Kidney glomerular epithelial cell (primary cell): ENCODE measurements around the gene NAA60.
A peak's percentile ranks its signal among the peaks of the same experiment; 100 is the strongest.

Experiments used
- DNase-seq: peaks from one replicate; lab custom pipeline; 2025; lab: John Stamatoyannopoulos, UW

Gene NAA60

DNA sequence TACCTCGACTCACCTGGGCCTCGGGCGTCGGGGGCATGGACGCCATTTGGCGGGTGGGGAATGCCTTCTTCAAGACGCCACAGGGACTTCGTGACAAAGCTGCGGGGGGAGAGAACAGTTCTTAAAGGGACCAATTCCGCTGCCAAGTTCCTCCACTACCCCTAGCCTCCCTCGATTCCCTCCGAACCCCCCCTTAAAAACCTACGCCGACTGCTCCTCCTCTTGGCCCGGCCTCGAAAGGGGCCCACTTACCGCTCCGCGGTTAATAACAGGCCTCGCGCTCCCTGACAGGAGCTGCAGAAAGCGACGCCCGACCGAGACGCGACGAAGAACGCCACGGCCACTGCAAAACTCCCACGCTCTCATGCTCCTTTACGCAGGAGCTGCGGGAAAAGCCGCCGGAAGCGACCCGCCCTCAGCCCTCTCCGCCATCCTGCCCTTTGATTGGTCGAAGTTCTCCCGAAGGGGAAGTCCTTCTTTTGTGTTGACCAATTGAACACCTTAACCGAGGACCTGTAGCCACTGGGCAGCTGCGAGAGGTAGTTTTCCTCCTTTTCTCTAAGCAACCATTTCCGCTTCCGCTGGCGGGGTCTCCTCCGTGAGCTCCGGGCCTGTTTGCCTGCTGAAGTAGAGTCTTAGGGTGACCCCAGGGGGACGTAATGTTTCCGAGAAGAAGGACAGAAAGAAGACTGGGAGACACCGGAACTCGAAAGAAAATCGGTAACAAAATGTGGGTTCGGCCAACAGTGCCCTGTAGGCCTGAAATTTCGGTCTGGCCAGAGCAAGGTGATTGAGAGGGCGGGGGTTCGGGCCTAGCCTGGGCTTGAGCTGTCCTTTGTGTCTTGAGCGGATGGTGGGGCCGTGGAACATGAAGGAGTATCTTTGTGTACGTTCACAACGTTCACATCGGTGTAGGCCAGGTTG is at the start of gene NAA60, which contains the start of gene ZNF597:
NAA60 (plus strand) TSS at position 573 of the 924 bp plus-strand sequence. CDS start 32,548 bp downstream, outside the sequence.
ZNF597 (minus strand) TSS at position 397 of the 924 bp plus-strand sequence; CDS start at position 46, 351 bp downstream.
- peak; percentile 72 for DNase-seq

DNA sequence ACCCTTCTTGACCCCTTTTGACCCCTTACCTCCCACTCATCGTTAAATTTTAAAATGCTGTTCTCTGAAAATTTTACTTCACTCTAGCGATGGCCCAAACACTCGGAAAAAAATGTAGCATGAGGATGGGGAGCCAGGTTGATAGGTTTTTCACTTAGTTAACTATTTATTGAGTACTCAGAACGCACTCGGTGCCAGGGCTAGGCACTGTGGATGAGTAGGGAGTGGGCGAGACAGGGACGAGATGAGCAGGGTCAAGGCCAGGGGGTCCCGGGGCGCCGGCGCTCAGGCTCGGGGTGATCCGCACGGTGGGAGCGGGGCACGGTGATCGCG is 43.1 kb upstream of the NAA60 start:
- DNase-seq, result peak; percentile 5

DNA sequence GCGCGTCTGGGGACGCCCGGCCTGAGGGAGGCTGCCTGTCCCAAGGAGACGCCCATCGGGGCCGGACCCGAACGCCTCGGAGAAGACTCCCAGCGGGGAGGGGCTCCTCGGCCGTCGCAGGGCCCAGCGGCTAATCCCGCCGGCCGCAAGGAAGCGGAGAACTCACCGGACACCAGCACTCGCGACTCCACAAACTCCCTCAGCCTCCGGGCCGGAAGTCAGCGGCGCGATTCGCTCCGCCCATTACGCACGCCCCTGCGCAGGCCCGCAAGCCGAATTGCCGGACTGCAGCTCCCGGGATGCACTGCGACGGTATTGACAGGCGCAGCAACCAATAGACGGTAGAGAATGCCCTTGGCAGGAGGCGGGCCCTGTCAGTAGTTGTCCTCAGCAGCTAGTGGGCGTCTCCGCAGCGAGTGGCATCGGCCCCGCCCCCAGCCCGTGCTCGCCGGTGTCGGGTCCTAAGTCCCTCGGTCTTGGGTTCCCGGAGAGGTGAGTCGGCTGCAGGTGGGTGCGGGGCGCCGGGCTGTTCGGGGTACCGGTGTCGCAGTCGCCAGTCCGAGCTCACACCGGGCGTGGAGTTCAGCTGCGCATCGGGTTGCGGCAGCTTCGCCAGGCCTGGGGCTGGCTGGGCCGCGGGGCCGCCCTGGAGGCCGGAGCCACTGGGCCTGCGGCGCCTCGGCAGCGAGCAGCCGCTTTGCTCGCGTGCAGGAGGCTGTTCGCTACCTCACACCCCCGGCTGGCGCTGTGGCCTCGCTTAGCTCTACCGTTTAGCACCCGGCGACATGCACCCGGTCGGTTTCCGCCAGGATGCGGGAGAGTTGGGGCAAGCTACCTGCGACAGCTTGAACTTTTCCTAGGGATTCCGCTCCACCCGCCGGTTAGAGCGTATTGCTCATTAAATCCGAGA is 42.4 kb upstream of the NAA60 start, which contains the start of the genes ZNF174 and ZSCAN32:
ZNF174 (plus strand) TSS at position 437 of the 910 bp plus-strand sequence. CDS start 790 bp downstream, outside the sequence.
ZSCAN32 (minus strand) TSS at position 226 of the 910 bp plus-strand sequence. CDS start 3,447 bp downstream, outside the sequence.
- DNase-seq, result peak; percentile 98

DNA sequence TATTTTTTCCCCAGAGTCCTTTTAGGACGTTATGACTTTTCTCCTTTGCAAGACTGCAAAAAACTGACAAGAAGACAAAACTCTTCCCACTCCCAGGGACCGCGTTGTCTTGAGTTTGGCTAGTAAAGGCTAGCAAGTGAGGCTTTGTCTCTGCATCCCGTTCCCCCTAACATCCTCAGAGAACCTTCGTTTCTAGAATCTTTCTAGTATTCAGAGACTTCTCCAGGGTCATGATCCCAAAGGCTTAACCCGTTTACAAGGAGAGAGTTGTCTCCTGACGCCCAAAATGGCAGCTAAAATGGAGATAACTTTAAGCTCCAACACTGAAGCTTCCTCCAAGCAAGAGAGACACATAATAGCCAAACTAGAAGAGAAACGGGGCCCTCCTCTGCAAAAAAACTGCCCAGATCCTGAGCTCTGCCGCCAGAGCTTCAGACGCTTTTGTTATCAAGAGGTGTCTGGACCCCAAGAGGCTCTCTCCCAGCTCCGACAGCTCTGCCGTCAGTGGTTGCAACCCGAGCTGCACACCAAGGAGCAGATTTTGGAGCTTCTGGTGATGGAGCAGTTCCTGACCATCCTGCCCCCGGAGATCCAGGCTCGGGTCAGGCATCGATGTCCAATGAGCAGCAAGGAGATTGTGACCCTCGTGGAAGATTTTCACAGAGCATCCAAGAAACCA is 41.6 kb upstream of the NAA60 start:
- peak; percentile 15 for DNase-seq

DNA sequence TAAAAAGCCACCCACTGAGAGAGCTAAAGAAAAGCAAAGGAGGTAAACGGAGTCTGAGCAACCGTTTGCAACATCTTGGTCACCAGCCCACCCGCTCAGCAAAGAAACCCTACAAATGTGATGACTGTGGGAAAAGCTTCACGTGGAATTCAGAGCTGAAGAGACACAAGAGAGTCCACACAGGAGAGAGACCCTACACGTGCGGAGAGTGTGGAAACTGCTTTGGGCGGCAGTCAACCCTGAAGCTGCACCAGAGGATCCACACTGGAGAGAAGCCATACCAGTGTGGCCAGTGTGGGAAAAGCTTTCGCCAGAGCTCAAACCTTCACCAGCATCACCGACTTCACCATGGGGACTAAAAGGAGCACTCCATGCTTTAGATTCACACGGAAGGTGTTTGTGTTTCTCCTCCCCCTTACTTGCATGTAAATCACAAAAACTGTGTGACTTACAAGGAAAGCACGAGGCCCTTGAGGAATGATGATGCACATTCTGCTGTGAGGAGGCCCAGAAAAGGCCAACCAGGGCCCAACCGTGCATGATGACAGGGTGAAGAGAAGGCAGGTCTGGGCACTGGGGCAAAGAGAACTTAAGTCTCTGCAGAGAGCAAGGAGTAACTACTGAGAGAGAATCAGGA is 34.8 kb upstream of the NAA60 start:
- no peak for DNase-seq

DNA sequence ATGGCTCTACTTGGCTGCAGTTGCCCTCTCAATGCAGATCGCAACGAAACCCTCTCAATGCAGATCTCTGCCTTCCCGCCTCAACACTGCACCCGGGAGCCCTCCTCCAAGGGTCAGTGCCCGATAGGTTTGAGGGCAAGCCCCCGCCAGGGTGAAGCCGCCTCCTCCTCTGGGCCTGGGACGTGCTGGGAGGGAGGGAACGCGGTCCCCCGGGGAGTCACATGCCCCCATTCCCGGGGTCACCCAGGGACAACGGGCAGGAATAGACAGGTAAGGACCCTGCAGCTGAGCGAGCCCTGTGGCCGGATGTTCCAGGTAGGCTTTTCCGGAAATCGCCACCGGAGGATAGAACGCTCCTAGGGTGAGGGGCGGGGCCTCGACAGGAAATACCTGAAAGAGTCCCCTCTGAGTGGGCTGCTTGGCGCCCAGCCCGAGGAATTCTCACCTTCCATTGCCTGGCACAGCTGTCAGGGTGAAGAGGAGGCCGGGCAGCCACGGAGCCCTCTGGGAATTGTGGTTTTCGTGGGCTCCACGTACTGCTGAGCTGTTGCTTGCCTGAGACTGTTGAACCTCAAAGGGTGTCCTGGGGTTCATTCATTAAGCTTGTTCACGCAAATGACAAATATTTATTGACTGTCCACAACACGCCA is 29.6 kb upstream of the NAA60 start:
- no peak for DNase-seq

DNA sequence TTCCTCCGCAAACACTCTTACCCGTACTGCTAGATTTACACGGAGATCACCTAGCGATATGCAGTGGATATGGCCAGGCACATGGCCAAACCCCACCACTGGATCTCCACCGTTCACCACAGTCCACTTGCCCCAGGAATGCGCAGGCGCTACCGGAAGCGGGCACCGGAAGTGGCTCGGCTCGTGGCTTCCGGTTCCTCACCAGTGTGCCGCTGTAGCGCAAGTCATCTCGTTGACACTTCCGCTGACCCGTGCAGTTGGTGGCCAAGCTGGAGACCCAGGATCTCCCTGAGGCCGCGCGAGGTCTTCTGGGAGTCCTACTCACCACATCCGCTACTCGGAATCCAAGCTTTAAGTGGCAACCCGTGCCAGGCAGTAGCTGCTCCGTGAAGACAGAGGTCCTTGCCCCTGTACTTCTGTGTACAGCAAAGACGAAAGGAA is 11.7 kb upstream of the NAA60 start:
- no peak for DNase-seq

DNA sequence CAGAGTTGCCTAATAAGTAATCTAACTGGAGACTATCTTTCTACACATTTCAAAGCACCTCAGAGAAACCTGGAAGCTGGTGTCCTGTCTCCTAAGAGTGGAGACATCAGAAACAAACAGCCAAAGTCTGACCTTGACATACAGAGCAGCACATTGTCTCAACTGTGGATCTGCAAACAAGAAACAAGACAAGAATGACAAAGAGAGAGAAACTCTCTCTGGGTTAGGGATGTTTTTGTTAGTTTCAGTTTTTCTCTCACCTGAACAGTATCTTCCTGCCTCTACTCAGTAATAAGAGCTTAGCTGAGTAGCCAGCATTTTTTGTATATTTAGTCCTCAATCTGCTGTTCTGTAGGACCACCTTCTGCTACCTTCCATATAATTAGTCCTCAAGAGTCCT is 9.1 kb upstream of the NAA60 start:
- no peak for DNase-seq

DNA sequence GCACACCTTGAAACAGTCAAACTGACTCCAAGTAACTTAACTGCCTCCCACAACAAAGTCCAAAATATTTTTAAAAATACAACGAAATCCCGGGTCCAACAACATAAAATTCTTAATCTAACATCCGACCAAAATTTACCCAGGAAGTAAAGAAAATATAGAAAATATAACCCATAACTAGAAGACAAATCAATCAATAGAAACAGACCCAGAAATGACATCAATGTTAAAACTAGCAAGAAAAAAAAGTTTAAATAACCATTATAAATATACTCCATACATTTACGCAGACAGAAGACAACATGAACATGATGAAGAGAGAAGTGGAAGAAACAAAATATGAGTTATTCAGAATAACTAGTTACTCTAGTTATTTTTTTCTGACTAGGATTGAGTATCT is 3.8 kb upstream of the NAA60 start:
- DNase-seq, result no peak

DNA sequence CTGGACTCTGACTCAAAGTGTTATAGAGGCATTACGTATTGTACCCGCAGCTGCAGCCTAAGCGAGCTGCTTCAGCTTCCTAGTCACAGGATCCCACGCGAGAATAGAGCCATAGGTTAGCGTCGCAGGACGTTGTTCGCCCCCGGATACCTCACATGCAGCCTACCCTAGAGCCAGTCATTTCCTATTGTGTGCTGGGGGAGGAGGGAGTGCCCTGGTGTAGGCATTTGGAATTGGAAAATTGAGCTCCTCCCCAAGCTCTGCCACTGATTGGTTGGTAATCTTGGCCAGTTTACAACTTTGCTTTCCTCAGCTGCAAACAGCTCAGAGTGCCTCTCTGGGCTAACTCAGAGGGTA is 530 bp downstream of the NAA60 start:
- DNase-seq, result peak; percentile 47

DNA sequence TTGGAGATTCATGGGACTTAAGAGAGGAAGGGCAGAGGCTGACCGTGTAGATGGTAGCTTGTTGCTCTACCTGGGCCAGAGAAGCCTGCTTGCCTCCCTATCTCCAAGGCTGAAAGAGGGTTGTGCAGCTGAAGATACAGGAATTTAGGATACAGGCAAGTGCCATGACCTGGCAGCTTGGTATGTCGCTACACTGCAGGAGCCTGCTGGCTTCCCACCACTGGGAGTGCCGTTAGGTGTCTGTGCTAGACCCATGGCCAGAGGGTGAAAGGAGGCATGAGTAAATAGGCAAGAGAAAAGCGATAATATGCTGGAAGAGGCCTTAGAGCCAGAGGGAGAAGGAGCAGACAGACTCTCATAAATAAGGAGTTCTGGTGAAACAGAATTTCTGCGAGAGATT is 10.6 kb downstream of the NAA60 start:
- no peak for DNase-seq

DNA sequence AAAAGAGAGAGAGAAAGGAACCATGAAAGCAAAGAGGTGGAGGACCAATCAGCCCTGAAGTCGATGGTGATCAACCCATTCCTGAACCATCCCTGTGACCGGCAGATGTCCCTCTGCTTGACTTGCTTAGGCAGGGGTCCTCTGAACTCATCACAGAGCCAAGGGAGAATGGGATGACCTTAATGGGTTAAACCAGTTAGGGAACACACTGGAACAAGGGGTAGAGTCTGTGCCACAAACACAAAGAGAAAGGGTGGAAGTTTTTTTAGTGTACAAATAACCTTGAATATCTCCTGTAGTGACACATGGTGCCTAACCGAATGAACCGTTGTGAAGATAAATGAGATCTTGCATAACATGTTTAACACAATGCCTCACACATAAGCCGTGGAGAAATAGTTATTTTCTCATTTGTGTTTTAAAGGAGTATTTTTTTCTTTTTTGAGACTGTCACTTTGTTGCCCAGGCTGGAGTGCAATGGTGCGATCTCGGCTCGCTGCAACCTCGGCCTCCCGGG is 11.2 kb downstream of the NAA60 start:
- no peak for DNase-seq

DNA sequence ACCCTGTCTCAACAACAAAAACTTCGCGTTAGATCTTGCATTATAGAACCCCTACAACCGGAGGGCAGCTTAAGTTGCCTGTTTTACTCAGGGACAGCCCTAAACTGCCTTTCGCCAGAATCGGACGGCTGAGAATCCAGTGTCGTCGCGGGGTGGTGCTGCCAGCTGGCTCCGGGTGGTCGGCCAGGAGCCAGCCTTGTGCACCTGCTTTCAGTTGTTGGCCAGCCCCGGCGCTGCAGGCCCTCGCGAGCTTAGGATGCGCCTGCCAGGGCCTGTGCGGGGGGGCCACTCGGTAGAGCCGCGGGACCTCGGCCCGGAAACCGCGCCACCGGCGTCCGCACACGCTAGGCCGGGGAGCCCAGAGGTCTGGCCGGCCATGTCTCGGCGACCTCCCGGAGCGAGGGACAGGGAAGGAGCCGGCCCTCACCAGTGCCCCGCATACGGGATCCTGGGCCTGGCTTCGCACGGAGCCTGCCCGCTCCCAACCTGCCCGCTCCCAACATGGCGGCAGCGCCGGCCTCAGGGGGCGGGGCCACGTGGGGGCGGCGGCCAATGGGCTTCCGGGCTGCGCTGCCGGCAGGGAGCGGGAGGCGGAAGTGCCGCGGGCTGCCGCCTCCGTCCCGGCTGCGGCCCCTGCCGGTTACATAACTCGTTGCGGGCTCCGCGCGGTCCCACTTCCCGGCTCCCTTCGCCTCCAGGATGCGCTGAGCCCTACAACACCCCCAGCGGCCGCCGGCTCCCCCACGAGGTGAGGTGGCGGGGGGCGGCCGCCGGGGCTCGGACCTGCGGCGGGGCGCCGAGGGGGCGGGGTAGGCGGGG is 14.2 kb downstream of the NAA60 start:
- peak; percentile 64 for DNase-seq

DNA sequence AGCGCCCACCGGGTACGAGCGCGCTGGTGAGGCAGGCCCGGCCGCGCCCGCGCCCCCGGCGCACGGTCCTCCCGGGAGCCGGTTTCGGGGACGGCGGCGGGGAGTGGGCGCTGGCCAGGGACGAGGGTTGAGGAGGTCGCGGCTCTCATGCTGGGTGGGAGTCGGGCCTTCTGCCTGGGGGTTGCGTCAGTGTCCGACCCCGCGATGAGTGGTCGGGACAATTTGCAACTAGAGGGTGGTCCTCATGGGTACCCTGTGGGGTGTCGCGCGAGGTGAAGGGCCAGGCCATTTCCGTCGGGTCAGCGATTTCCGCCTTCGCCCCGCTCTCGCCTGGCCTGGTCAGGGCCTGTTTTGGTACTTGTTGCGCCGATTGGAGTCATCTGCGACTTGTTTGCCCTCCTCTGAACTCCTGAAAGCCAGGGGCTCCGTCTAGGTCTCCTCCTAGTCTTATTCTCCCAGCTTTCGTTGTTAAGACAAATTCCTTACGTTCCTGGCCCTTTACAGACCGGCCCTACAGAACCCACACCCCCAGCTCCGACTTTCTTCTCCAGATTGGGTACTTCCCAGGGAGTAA is 14.9 kb downstream of the NAA60 start:
- peak; percentile 18 for DNase-seq

DNA sequence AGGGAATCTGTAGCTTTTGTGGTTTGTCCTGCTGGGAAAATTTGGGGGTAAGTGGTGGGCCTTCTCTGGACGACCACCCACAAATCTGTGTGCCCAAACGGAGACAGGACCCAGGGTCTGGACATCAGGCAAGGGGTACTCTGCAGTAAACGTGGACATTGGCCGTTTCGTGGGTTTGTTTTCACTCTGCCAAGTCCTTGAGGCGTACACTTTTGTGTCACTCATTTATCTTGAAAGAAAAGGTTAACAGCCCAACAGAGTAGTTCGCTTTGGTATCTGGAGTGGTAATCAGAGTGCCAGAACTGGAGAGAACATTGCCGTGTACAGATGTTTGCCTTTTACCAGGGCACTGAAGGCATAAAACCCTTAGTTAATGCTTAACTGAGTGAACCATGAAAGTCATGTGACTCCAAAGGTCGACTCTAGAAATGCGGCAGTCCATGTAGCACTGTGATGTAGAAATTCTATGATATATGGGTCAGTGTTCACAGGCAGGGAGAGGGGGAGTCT is 15.4 kb downstream of the NAA60 start:
- DNase-seq, result peak; percentile 69

DNA sequence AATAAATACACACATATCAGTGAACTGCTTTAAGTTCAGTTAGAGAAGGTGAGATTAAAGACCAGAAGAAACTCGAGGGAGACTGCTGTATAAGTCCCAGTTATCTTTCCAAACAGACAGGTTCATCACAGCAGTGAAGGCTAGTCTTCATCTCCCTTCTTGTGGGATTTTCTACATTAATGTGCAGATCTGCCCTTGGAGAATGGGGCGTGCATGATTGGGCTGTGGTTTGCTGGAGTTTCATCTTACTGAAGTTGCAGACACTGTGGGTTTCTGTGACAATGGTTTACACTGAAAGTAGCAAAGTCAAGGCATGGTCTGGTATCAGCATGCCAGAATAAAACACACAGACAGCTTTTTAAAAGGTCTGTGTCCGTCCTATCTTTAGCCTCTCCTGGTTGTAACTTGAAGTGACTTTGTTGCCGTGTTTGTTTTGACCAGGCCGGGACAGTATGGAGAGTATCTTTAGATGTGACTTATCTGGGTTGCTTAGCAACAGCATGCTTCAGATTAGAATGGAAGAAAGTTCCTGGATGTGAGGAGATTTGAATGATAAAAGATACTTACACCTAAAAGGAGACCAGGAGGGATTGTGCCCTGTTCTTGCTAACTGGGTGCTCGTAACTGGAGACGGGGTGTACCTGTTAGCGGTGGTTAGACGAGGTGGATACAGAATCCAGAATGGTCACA is 16.1 kb downstream of the NAA60 start:
- no peak for DNase-seq

DNA sequence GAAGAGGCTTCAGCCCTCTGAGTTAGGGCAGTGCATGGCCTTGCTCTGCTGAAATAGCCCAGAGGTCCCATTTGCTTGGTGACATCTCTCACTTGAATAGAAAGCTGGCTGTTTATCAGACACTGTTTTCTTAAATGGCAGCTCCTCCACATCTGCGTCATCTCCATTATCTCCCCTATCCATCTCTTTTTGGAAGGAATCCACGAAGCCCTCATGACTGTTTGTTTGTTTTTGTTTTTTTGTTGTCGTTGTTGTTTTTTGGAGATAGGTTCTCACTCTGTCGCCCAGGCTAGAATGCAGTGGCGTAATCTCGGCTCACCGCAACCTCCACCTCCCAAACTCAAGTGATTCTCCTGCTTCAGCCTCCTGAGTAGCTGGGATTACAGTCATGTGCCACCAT is 16.6 kb downstream of the NAA60 start:
- no peak for DNase-seq

DNA sequence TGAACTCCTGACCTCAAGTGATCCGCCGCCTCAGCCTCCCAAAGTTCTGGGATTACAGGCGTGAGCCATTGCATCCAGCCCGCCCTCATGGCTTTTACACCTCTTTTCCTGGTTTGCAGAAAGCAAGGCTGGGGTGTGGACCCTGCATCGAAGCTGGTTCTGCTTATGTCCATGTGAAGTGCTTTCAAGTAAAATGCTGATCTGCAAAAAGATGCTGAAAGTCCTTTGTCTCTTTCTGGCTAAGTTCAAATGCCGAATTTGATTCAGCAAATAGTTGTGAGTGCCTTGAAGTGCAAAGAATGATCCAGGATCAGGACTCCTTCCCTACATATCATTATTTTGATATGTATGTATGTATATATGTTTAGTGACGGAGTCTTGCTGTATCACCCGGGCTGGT is 17.1 kb downstream of the NAA60 start:
- no peak for DNase-seq

DNA sequence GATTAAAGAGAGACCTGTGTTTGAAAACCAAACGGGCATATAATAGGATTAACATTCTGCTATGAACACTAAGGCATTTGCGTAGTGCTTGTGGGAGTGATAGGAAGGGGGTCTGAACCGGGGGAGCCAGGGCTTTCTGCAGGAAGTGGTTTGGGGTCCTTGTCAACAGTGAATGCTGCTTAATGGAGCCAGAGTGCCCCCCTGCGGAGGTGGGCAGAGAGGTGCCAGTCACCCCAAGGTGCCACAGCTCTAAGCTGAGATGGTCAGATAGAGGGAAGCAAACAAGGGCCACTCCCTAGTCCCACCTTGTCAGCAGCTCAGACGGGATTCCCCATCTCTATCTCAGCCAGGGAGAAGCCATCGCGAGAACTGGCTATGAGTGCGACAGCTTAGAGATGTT is 17.7 kb downstream of the NAA60 start:
- DNase-seq, result no peak
